ENCODE results near the gene NXT1. TPM values are rescaled to one million over a fixed set of nuclear protein-coding genes. Genes with fewer than 3 reads are reported as not detected.

The NXT1 gene
- polyA plus RNA-seq, 1 of the 3 experiments (the other 2 are of a cell fraction) = 28.2 TPM

DNA sequence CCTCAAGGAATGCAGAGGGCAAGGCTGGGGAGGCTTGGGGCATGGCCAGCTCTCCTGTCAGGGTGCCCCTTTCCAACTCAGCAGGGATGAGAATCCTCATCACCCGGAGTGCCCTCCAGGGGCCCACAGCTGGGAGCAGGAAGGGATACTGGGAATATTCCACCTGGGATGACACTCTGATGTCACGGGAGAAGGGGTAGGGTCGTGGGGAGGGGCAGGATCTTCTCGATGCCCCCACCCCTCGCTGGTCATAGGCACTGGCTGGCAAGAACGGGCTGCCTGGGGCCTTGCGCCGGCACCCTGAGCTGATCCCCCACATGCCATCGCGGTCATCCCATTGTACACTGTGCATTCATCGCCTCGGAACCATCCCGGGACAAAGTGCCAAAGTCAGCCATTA, 10.6 kb upstream of the NXT1 start:
- DNase-seq = no peak
- WGBS (ENCODE audit: low lambda C conversion rate) = 46% methylated on average over 10 of the region's 13 CpGs
- Histone ChIP-seq H3F3A (replicated peaks; ENCODE audit: insufficient read depth) (no peaks in the 10 kb centered on the region), H3K4me1 (ENCODE audit: control insufficient read depth in 1 of 2, insufficient read depth in 2 of 2, low read depth in 1 of 2, low read length in 1 of 2) (no peaks in the 10 kb centered on the region; a peak in 1 of 4 replicates), H2AFZ (ENCODE audit: low read depth) (no peak overlapping the region), H3K4me3 (ENCODE audit: low read depth in 2 of 2, low read length in 1 of 2) (no peak overlapping the region), H3K79me2 (ENCODE audit: insufficient read depth) (no peaks in the 10 kb centered on the region), H3K9me3 (no peaks in the 10 kb centered on the region), H3K36me3 (replicated peaks in 1 of 2; ENCODE audit: control insufficient read depth in 1 of 2, insufficient read depth in 2 of 2, low read length in 1 of 2) (no peaks in the 10 kb centered on the region), H3K9ac (no peak overlapping the region), H3K27ac (ENCODE audit: low read depth in 2 of 2, low read length in 1 of 2) (no peak overlapping the region), H3K9me2 (no peaks in the 10 kb centered on the region), H4K20me1 (ENCODE audit: insufficient read depth) (no peaks in the 10 kb centered on the region), H3K27me3 (ENCODE audit: insufficient read depth) (peaks cover 31% of the 10 kb centered on the region; the same call in 1 of the 2 replicates), H3K4me2 (no peak overlapping the region)
- no peak for TF ChIP-seq RFX5 (IDR thresholded peaks at IDR 0.05; ENCODE audit: low read length)
- TF ChIP-seq NFIC (IDR thresholded peaks at IDR 0.05; ENCODE audit: borderline replicate concordance) = no peak
- TF ChIP-seq FOSL2 (IDR thresholded peaks at IDR 0.05; ENCODE audit: borderline replicate concordance, low read depth) = no peak
- TF ChIP-seq CTCF (IDR thresholded peaks at IDR 0.05) = no peak
- no peak for TF ChIP-seq EP300 (IDR thresholded peaks at IDR 0.05; ENCODE audit: borderline replicate concordance in 1 of 2, low read depth in 1 of 2, low read length in 1 of 2)
- no peak for TF ChIP-seq NRF1 (IDR thresholded peaks at IDR 0.05; ENCODE audit: low read depth, low read length)
- no peak for TF ChIP-seq TEAD4 (IDR thresholded peaks at IDR 0.05; ENCODE audit: borderline replicate concordance, insufficient read depth)
- no peak for TF ChIP-seq RAD21 (IDR thresholded peaks at IDR 0.05; ENCODE audit: low read length)
- TF ChIP-seq JUND (IDR thresholded peaks at IDR 0.05) = no peak
- TF ChIP-seq REST (IDR thresholded peaks at IDR 0.05; ENCODE audit: low read depth, low read length) = no peak
- no peak for TF ChIP-seq MEF2A (IDR thresholded peaks at IDR 0.05; ENCODE audit: borderline replicate concordance, low read depth)
- no peak for TF ChIP-seq RXRA (IDR thresholded peaks at IDR 0.05; ENCODE audit: borderline replicate concordance, low read depth)
- TF ChIP-seq GABPA (IDR thresholded peaks at IDR 0.05; ENCODE audit: low read depth) = no peak
- no peak for TF ChIP-seq USF2 (IDR thresholded peaks at IDR 0.05; ENCODE audit: borderline replicate concordance, low read depth, low read length)
- TF ChIP-seq POLR2AphosphoS5 (IDR thresholded peaks at IDR 0.05; ENCODE audit: low read depth, low read length) = no peak
- no peak for TF ChIP-seq YY1 (IDR thresholded peaks at IDR 0.05; ENCODE audit: low read depth)
- no peak for TF ChIP-seq RCOR1 (IDR thresholded peaks at IDR 0.05; ENCODE audit: low read length)
- TF ChIP-seq, protein P1, sequence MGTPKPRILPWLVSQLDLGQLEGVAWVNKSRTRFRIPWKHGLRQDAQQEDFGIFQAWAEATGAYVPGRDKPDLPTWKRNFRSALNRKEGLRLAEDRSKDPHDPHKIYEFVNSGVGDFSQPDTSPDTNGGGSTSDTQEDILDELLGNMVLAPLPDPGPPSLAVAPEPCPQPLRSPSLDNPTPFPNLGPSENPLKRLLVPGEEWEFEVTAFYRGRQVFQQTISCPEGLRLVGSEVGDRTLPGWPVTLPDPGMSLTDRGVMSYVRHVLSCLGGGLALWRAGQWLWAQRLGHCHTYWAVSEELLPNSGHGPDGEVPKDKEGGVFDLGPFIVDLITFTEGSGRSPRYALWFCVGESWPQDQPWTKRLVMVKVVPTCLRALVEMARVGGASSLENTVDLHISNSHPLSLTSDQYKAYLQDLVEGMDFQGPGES (IDR thresholded peaks at IDR 0.05; ENCODE audit: low read depth, low read length) = no peak
- TF ChIP-seq, protein P2, sequence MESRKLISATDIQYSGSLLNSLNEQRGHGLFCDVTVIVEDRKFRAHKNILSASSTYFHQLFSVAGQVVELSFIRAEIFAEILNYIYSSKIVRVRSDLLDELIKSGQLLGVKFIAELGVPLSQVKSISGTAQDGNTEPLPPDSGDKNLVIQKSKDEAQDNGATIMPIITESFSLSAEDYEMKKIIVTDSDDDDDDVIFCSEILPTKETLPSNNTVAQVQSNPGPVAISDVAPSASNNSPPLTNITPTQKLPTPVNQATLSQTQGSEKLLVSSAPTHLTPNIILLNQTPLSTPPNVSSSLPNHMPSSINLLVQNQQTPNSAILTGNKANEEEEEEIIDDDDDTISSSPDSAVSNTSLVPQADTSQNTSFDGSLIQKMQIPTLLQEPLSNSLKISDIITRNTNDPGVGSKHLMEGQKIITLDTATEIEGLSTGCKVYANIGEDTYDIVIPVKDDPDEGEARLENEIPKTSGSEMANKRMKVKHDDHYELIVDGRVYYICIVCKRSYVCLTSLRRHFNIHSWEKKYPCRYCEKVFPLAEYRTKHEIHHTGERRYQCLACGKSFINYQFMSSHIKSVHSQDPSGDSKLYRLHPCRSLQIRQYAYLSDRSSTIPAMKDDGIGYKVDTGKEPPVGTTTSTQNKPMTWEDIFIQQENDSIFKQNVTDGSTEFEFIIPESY (IDR thresholded peaks at IDR 0.05; ENCODE audit: borderline replicate concordance, low read depth) = no peak
- TF ChIP-seq, protein P3, sequence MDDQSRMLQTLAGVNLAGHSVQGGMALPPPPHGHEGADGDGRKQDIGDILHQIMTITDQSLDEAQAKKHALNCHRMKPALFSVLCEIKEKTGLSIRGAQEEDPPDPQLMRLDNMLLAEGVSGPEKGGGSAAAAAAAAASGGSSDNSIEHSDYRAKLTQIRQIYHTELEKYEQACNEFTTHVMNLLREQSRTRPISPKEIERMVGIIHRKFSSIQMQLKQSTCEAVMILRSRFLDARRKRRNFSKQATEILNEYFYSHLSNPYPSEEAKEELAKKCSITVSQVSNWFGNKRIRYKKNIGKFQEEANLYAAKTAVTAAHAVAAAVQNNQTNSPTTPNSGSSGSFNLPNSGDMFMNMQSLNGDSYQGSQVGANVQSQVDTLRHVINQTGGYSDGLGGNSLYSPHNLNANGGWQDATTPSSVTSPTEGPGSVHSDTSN (IDR thresholded peaks at IDR 0.05) = no peak
- ChIA-PET CTCF (interaction anchor here (0.7 to 9.0 kb wide), 23 partner anchors 8 to 1004 kb away, joined by 3 to 131 read pairs (median 4); partner anchors contain the start of genes NAPB and NXT1), POLR2A (interaction anchor here (0.8 kb wide), 1 partner anchor 10 kb away, joined by 5 read pairs; the partner anchor contains the start of gene NXT1)

Measured in SK-N-SH (cell line).